ENCODE measurements around the gene DCBLD2. TPM values are rescaled to one million over a fixed set of nuclear protein-coding genes. Genes with fewer than 3 reads are reported as not detected.
"Not testable (repeated sequence)": the region's sequence is repeated elsewhere in the genome, so short reads cannot be mapped to it uniquely, and the experiment has no call there.

DCBLD2 gene
- total RNA-seq, 2 experiments from 2014 or later = 11.9 to 12.0 TPM

- H3K4me2 ChIP-seq (ENCODE audit: low read length) = no peak overlapping the region
- peaks cover 8% of the 10 kb centered on the region for H3K36me3 ChIP-seq (ENCODE audit: insufficient read depth, low read length)
- TF ChIP-seq EZH2phosphoT487 (IDR thresholded peaks at IDR 0.05; ENCODE audit: borderline replicate concordance, low read depth, low read length) (no peak), CTCF (conservative IDR thresholded peaks at IDR 0.05; ENCODE audit: low read length) (no peak)
- peaks cover 4% of the 10 kb centered on the region; the same call in 1 of the 2 replicates for H3K9me3 ChIP-seq (ENCODE audit: low read length)
- BruUV-seq (replicated peaks) = no TSS peak
- H3K4me1 ChIP-seq (ENCODE audit: insufficient read depth, low read length, poor library complexity, severe bottlenecking) = no peaks in the 10 kb centered on the region
- H3K27ac ChIP-seq (ENCODE audit: low read depth, low read length, poor library complexity, severe bottlenecking) = no peak overlapping the region
- ChIA-PET POLR2A (no interaction called here), CTCF (ENCODE audit: unreplicated experiment) (no interaction called here)
- no peaks in the 10 kb centered on the region for H3K9me2 ChIP-seq (ENCODE audit: insufficient read depth, low read length)
- H4K20me1 ChIP-seq (ENCODE audit: insufficient read depth, low read length) = no peaks in the 10 kb centered on the region
- intact Hi-C loops (cut with micrococcal nuclease; ENCODE audit: unreplicated experiment) = no loop called here
- no peaks in the 10 kb centered on the region for H3K79me2 ChIP-seq (ENCODE audit: insufficient read depth, low read depth, low read length)
- no peak overlapping the region for H2AFZ ChIP-seq (ENCODE audit: low read length)
- DNase-seq (ENCODE audit: low spot score) = no peak
- H3K4me3 ChIP-seq (ENCODE audit: low read depth, low read length, poor library complexity, severe bottlenecking) = no peak overlapping the region
Observed at GRCh38 chr3:98843266-98843959, 58.1 kb downstream of the DCBLD2 start.

- ChIA-PET POLR2A (no interaction called here), CTCF (ENCODE audit: unreplicated experiment) (no interaction called here)
- Histone ChIP-seq H4K20me1 (ENCODE audit: insufficient read depth, low read length) (no peaks in the 10 kb centered on the region), H3K36me3 (ENCODE audit: insufficient read depth, low read length) (no peaks in the 10 kb centered on the region), H3K9me3 (ENCODE audit: low read length) (no peaks in the 10 kb centered on the region), H3K27ac (ENCODE audit: low read depth, low read length, poor library complexity, severe bottlenecking) (no peak overlapping the region), H3K4me3 (ENCODE audit: low read depth, low read length, poor library complexity, severe bottlenecking) (no peak overlapping the region), H2AFZ (ENCODE audit: low read length) (no peak overlapping the region), H3K79me2 (ENCODE audit: insufficient read depth, low read depth, low read length) (no peaks in the 10 kb centered on the region), H3K4me1 (ENCODE audit: insufficient read depth, low read length, poor library complexity, severe bottlenecking) (no peaks in the 10 kb centered on the region), H3K9me2 (ENCODE audit: insufficient read depth, low read length) (no peaks in the 10 kb centered on the region), H3K4me2 (ENCODE audit: low read length) (no peak overlapping the region)
- TF ChIP-seq CTCF (conservative IDR thresholded peaks at IDR 0.05; ENCODE audit: low read length) = no peak
- TF ChIP-seq EZH2phosphoT487 (IDR thresholded peaks at IDR 0.05; ENCODE audit: borderline replicate concordance, low read depth, low read length) = no peak
- intact Hi-C loops (cut with micrococcal nuclease; ENCODE audit: unreplicated experiment) = no loop called here
- no peak for DNase-seq (ENCODE audit: low spot score)
- BruUV-seq (replicated peaks) = no TSS peak
Observed at GRCh38 chr3:98839846-98840245, 61.6 kb downstream of the DCBLD2 start.

- H2AFZ ChIP-seq (ENCODE audit: low read length); H3K27ac ChIP-seq (ENCODE audit: low read depth, low read length, poor library complexity, severe bottlenecking); H3K4me3 ChIP-seq (ENCODE audit: low read depth, low read length, poor library complexity, severe bottlenecking); H3K4me1 ChIP-seq (ENCODE audit: insufficient read depth, low read length, poor library complexity, severe bottlenecking); CTCF ChIA-PET (ENCODE audit: unreplicated experiment); H3K36me3 ChIP-seq (ENCODE audit: insufficient read depth, low read length); DNase-seq (ENCODE audit: low spot score); H3K9me3 ChIP-seq (ENCODE audit: low read length); H3K4me2 ChIP-seq (ENCODE audit: low read length); H4K20me1 ChIP-seq (ENCODE audit: insufficient read depth, low read length); H3K9me2 ChIP-seq (ENCODE audit: insufficient read depth, low read length); H3K79me2 ChIP-seq (ENCODE audit: insufficient read depth, low read depth, low read length); BruUV-seq (replicated peaks); intact Hi-C loops (cut with micrococcal nuclease; ENCODE audit: unreplicated experiment): not testable (repeated sequence)
- POLR2A ChIA-PET = interaction anchor here (0.6 to 0.7 kb wide), 4 partner anchors 32 to 359 kb away, joined by 4 to 6 read pairs (median 4); no protein-coding TSS in a partner anchor
Observed at GRCh38 chr3:98831060-98831459, 70.4 kb downstream of the DCBLD2 start.

Data from OCI-LY7 (cell line).